Neural progenitor cell (in vitro differentiated cells): Measurements from ENCODE around the gene UBE2Q2.

Experiments used
- EZH2phosphoT487 ChIP-seq: fragments of 200-600 bp; sonication (generic); IDR thresholded peaks from 2 replicates; pipeline ENCODE4 v1.6.1; 2017; ENCODE audit warnings: antibody characterized with exemption
- TF ChIP-seq, protein P1 (sequence below): fragments of 200-600 bp; sonication (generic); IDR thresholded peaks from 2 replicates; pipeline ENCODE4 v1.5.1; 2017; ENCODE audit warnings: antibody characterized with exemption, mild to moderate bottlenecking

DNA sequence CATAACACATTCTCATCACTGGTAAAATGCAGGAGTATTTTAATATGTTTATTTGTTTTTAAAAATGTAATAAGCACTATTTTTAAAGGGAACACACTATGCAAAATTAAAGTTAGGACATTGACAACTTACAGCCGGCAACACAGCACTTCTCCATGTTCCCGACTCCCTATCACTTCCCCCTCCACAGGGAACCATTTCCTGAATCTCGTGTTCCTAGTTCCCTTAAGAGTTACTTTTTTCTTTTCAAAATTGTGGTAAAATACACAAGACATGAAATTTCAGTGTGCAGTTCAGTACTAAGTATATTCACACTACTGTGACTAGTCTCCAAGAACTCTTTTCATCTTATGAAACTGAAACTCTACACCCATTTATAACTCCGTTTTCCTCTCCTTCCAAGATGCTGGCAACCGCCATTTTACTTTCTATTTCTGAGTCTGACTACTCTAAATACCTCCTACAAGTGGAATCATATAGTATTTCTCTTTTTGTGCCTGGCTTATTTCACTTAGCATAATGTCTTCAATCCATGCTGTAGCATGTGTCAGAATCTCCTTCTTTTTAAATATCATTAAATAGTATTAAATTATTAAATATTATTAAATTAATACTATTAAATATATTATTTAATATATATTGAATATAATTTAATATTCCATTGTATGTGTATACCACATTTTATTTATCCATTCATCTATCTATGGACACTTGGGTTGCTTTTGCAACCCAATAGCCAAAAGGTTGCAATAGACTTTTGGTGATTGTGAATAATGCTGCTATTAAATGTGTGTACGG is 25.9 kb upstream of the UBE2Q2 start:
- TF ChIP-seq, protein P1, sequence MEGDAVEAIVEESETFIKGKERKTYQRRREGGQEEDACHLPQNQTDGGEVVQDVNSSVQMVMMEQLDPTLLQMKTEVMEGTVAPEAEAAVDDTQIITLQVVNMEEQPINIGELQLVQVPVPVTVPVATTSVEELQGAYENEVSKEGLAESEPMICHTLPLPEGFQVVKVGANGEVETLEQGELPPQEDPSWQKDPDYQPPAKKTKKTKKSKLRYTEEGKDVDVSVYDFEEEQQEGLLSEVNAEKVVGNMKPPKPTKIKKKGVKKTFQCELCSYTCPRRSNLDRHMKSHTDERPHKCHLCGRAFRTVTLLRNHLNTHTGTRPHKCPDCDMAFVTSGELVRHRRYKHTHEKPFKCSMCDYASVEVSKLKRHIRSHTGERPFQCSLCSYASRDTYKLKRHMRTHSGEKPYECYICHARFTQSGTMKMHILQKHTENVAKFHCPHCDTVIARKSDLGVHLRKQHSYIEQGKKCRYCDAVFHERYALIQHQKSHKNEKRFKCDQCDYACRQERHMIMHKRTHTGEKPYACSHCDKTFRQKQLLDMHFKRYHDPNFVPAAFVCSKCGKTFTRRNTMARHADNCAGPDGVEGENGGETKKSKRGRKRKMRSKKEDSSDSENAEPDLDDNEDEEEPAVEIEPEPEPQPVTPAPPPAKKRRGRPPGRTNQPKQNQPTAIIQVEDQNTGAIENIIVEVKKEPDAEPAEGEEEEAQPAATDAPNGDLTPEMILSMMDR, result no peak
- TF ChIP-seq EZH2phosphoT487, result no peak
